HepG2 (cell line): Measurements from ENCODE around the gene TMEM19. TPM values are rescaled to one million over a fixed set of nuclear protein-coding genes. Genes with fewer than 3 reads are reported as not detected.

Experiments
- ATAC-seq: fragments of 200-7000 bp; cut with Tn5 transposase; 3 replicates; pipeline ENCODE4 v1.9.1; 2020; ENCODE audit warnings: mild to moderate bottlenecking, moderate library complexity
- BruUV-seq: library from RNA; stranded (reverse); fragments of 400-500 nt; replicated peaks from 2 replicates; lab custom pipeline; 2021; lab: Mats Ljungman, UMichigan
- CTCF ChIA-PET: fragments of 300-600 bp; formaldehyde crosslinking; extraction: SDS; loops from one replicate; lab custom pipeline; 2021; ENCODE audit warnings: low total read pairs, inconsistent platforms, low intra/inter-chr PET ratio; lab: Yijun Ruan, JAX
- POLR2A ChIA-PET: fragments of 350-600 bp; sonication (Branson Sonifier 250); formaldehyde crosslinking; loops from one replicate; lab custom pipeline; 2020; ENCODE audit warnings: antibody characterized with exemption, inconsistent platforms; lab: Yijun Ruan, JAX
- DNase-seq: peaks from one replicate; pipeline ENCODE4 v3.0.0-alpha.2; 2015; ENCODE audit warnings: low spot score
- FAIRE-seq: peaks from 3 replicates; lab custom pipeline; 2011; peaks lifted over from hg19 to GRCh38; lab: Jason Lieb, UNC
- H2AFZ ChIP-seq: one replicate; pipeline ENCODE4 v1.6.1; 2011; ENCODE audit warnings: low read length, inconsistent platforms
- H3K27ac ChIP-seq: fragments of 300-600 bp; 3 replicates; pipeline ENCODE4 v1.8.0; 2011; ENCODE audit warnings: mixed run types, mild to moderate bottlenecking, mixed read lengths, low read length, inconsistent platforms; ENCODE audit not compliant: insufficient read depth; ENCODE audit errors: extremely low read length
- H3K27me3 ChIP-seq, 2 experiments: fragments of 200-600 bp in 1 of 2; 2 replicates in 1 of 2; 3 replicates in 1 of 2; pipeline versions ENCODE4 v1.6.0 to v1.8.0; 2011; ENCODE audit warnings: low read length in 2 of 2, mild to moderate bottlenecking in 2 of 2, moderate library complexity in 2 of 2, inconsistent platforms in 1 of 2; ENCODE audit not compliant: insufficient read depth in 2 of 2, control insufficient read depth in 1 of 2
- H3K36me3 ChIP-seq, 2 experiments: fragments of 200-600 bp in 1 of 2; replicated peaks in 1 of 2; 2 replicates in 1 of 2; 3 replicates in 1 of 2; pipeline versions ENCODE4 v1.5.1 to v1.8.0; 2011; ENCODE audit warnings: low read length in 2 of 2, inconsistent platforms in 1 of 2; ENCODE audit not compliant: insufficient read depth in 2 of 2, control insufficient read depth in 1 of 2
- H3K4me1 ChIP-seq: 2 replicates; pipeline ENCODE4 v1.5.1; 2012; ENCODE audit warnings: low read length, inconsistent platforms; ENCODE audit not compliant: insufficient read depth
- H3K4me2 ChIP-seq: 2 replicates; pipeline ENCODE4 v1.6.0; 2011; ENCODE audit warnings: low read depth, low read length, inconsistent platforms
- H3K4me3 ChIP-seq, 3 experiments: fragments of 200-600 bp in 1 of 3; sonication (generic), shearing (Covaris generic) in 1 of 3; replicated peaks in 1 of 3; 2 replicates each; pipeline ENCODE4 v1.5.1; 2011 to 2016; ENCODE audit warnings: low read length in 3 of 3, inconsistent platforms in 2 of 3, low read depth in 2 of 3, mild to moderate bottlenecking in 2 of 3, control low read depth in 1 of 3, mixed read lengths in 1 of 3; ENCODE audit not compliant: insufficient read depth in 1 of 3
- H3K79me2 ChIP-seq: one replicate; pipeline ENCODE4 v1.6.1; 2011; ENCODE audit warnings: low read length, inconsistent platforms; ENCODE audit not compliant: insufficient read depth
- H3K9ac ChIP-seq: 2 replicates; pipeline ENCODE4 v1.6.0; 2011; ENCODE audit warnings: mild to moderate bottlenecking, low read depth, low read length, inconsistent platforms; ENCODE audit not compliant: insufficient read depth
- H3K9me3 ChIP-seq: 2 replicates; pipeline ENCODE4 v1.5.1; 2012; ENCODE audit warnings: mild to moderate bottlenecking, low read length
- H4K20me1 ChIP-seq: 2 replicates; pipeline ENCODE4 v1.6.0; 2011; ENCODE audit warnings: inconsistent platforms, mild to moderate bottlenecking, low read length, moderate library complexity; ENCODE audit not compliant: insufficient read depth
- RBFOX2 ChIP-seq: fragments of 200-400 bp; formaldehyde crosslinking; IDR thresholded peaks from 2 replicates; pipeline ENCODE4 v1.6.1; 2017; ENCODE audit warnings: low read depth, mild to moderate bottlenecking, low read length
- ZHX2 ChIP-seq, 2 experiments: sonication (generic) in 1 of 2; formaldehyde crosslinking in 1 of 2; IDR thresholded peaks; 2 replicates each; pipeline versions ENCODE4 v1.6.1 to v1.9.0; 2014 to 2022; ENCODE audit warnings: antibody characterized with exemption in 1 of 2, borderline replicate concordance in 1 of 2, inconsistent platforms in 1 of 2, low read depth in 1 of 2, missing genetic modification reagents in 1 of 2
- WGBS: methylation state at CpG from one replicate; pipeline ENCODE4 v1.1.6; 2017; ENCODE audit warnings: low lambda C conversion rate; 5-methylcytosine and 5-hydroxymethylcytosine counted together
- in situ Hi-C: cut with HindIII; loops from 2 replicates; pipeline ENCODE4 v1.10.0; 2017; ENCODE audit warnings: low pct_unique_long_range_greater_than_20kb; ENCODE audit not compliant: extremely low pct_ligation_motif_present
- intact Hi-C: fragments of 100-400 bp; cut with micrococcal nuclease; formaldehyde crosslinking; loops from one replicate; pipeline ENCODE4 v1.10.0; 2022; ENCODE audit not compliant: unreplicated experiment
- polyA plus RNA-seq, 8 experiments: library from polyadenylated mRNA; depleted of rRNA in 3 of 8; stranded (reverse) in 7 of 8; unstranded in 1 of 8; fragments of >200 nt; fragmentation: Illumina TruSeq in 4 of 8; extraction: Trizol in 4 of 8; gene quantifications; 2 replicates each; pipeline versions ENCODE4 v1.2.1 to v1.2.3, GENCODE V29; 2011 to 2016; ENCODE audit warnings: low read depth in 4 of 8, missing spikeins in 1 of 8, mixed read lengths in 1 of 8; ENCODE audit not compliant: insufficient read depth in 1 of 8
- total RNA-seq, 5 experiments: library from RNA; depleted of rRNA; stranded (reverse); fragments of >200 nt; fragmentation: Illumina TruSeq; extraction: Trizol; gene quantifications; 2 replicates each; pipeline ENCODE4 v1.2.3, GENCODE V29; 2016; ENCODE audit warnings: low read depth in 1 of 5

The TMEM19 gene
- total and polyA plus RNA-seq, 2 of the 13 experiments (the other 11 are each of a cell fraction or from before 2014, with no cell fraction given): 16.9 to 22.5 TPM

- Histone ChIP-seq H3K79me2 (peaks cover 56% of the 10 kb centered on the region), H2AFZ (no peak overlapping the region), H3K4me1 (peaks cover 37% of the 10 kb centered on the region), H3K9ac (no peak overlapping the region), H3K9me3 (peaks cover 12% of the 10 kb centered on the region), H3K4me3 (no peak overlapping the region), H3K27me3 (no peaks in the 10 kb centered on the region), H4K20me1 (peaks cover 6% of the 10 kb centered on the region), H3K4me2 (0 out of 2 replicates have a peak overlapping the region, but pooled peaks have one; percentile 6), H3K36me3 (peaks cover 2 to 43% of the 10 kb centered on the region in 2 experiments; a peak in 4 of 5 replicates), H3K27ac (no peak overlapping the region)
- no peak for ATAC-seq
- intact Hi-C loops: no loop called here
- FAIRE-seq: no peak
- ChIA-PET CTCF (no interaction called here), POLR2A (no interaction called here)
- BruUV-seq: no TSS peak
- in situ Hi-C loops: no loop called here
- TF ChIP-seq RBFOX2: 0 out of 2 replicates have a peak, but pooled peaks have one; percentile 24
- TF ChIP-seq ZHX2 (IDR thresholded peaks at IDR 0.05; ENCODE audit: low read depth): no peak
- no peak for TF ChIP-seq ZHX2 (CRISPR knock-in tag; IDR thresholded peaks at IDR 0.05; ENCODE audit: borderline replicate concordance)
- DNase-seq: no peak
- 82% methylated on average over 3 of the region's 3 CpGs for WGBS
These were observed 29.1 kb upstream of the TMEM19 start for GRCh38 chr12:71656740-71657139.
